Fibroblast of pulmonary artery (primary cell): Measurements from ENCODE around the gene DUSP22.
A peak's percentile ranks its signal among the peaks of the same experiment; 100 is the strongest.
"Not testable (repeated sequence)": the region's sequence is repeated elsewhere in the genome, so short reads cannot be mapped to it uniquely, and the experiment has no call there.

Experiments used
- DNase-seq: peaks from one replicate; pipeline ENCODE4 v3.0.0-alpha.2; 2010; ENCODE audit warnings: low read depth
- H3K4me3 ChIP-seq: replicated peaks from 2 replicates; pipeline ENCODE4 v1.5.1; 2011; ENCODE audit warnings: low read depth, mild to moderate bottlenecking, control low read depth, low read length, moderate library complexity
- TF ChIP-seq, protein P1 (sequence below): IDR thresholded peaks from 2 replicates; pipeline ENCODE4 v1.5.1; 2011; ENCODE audit warnings: mild to moderate bottlenecking, control low read depth, low read length, inconsistent platforms; ENCODE audit errors: missing control alignments

DUSP22 gene, protein sequence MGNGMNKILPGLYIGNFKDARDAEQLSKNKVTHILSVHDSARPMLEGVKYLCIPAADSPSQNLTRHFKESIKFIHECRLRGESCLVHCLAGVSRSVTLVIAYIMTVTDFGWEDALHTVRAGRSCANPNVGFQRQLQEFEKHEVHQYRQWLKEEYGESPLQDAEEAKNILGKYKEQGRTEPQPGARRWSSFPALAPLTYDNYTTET

DNA sequence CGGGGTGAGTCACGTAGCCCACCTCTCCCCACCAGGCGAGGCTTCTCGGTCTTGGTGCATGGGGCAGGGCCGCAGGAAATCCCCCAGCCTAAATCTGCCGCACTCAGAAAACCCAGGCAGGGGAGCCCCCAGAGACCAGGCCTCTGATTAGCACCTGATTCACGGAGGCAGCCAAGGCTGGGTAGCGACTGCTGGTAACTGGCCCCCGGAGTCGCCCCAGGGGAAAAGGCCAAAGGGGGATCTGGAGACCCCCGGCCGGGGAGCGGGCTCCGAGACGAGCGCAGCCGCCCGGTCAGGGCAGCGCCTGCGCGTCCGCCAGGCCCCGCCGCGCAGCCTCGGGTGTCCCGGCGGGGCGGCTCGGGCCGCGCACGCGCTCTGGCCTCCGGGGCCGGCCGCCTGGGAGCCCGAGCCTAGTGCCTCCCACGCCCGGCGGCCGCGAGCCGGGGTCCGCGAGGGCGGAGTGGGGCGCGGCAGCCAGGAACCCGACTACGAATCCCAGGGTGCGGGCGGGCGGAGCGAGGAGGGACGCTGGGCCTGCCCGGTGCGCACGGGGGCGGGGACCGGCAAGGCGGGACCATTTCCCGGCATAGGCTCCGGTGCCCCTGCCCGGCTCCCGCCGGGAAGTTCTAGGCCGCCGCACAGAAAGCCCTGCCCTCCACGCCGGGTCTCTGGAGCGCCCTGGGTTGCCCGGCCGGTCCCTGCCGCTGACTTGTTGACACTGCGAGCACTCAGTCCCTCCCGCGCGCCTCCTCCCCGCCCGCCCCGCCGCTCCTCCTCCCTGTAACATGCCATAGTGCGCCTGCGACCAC lies at the start of gene DUSP22:
Gene DUSP22, plus strand, starts transcription at position 791 of the 809 bp plus-strand sequence. CDS start 53 bp downstream, outside the sequence.
- peak within 1 kb of the TSS; percentile 67 for H3K4me3 ChIP-seq
- TF ChIP-seq, protein P1, sequence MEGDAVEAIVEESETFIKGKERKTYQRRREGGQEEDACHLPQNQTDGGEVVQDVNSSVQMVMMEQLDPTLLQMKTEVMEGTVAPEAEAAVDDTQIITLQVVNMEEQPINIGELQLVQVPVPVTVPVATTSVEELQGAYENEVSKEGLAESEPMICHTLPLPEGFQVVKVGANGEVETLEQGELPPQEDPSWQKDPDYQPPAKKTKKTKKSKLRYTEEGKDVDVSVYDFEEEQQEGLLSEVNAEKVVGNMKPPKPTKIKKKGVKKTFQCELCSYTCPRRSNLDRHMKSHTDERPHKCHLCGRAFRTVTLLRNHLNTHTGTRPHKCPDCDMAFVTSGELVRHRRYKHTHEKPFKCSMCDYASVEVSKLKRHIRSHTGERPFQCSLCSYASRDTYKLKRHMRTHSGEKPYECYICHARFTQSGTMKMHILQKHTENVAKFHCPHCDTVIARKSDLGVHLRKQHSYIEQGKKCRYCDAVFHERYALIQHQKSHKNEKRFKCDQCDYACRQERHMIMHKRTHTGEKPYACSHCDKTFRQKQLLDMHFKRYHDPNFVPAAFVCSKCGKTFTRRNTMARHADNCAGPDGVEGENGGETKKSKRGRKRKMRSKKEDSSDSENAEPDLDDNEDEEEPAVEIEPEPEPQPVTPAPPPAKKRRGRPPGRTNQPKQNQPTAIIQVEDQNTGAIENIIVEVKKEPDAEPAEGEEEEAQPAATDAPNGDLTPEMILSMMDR: no peak
- peak; percentile 87 for DNase-seq

DNA sequence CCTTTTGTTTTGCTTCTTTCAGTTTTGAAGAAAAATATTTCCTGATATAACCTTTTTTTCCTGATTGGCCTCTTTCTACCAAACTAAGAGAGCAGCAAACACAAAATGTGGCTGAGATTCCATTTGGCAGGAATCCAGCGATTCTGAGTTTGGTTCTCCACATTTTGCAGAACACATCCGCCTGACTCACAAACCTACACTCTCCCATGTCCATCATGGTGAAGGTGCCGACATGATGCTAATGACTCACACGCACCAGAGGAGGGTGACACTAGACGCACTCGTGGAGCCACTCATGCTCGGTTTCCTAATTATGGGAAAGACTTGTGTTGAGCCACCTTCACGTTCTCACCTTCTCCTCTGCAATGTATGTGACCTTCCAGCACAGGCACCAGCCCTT lies 45.9 kb upstream of the DUSP22 start:
- peak; percentile 22 for DNase-seq
- TF ChIP-seq, protein P1: no peak
- H3K4me3 ChIP-seq: no peak overlapping the region

DNA sequence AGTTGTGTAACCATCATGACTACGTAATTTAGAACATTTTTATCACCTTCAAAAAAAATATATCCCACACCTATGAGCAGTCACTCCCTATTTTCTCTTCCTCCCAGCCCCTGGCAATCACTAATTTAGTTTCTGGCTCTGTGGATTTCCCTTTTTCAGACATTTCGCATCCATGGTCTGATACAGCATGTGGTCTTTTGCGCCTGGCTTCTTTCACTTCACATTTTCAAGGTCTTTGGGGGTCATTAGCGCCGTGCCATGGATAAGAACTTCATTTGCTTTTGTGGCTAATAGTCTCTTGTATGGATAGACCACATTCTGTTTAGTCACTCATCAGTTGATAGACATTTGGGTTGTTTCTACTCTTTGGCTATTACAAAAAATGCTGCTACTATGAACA lies 44.9 kb upstream of the DUSP22 start:
- no peak overlapping the region for H3K4me3 ChIP-seq
- TF ChIP-seq, protein P1: no peak
- DNase-seq: no peak

DNA sequence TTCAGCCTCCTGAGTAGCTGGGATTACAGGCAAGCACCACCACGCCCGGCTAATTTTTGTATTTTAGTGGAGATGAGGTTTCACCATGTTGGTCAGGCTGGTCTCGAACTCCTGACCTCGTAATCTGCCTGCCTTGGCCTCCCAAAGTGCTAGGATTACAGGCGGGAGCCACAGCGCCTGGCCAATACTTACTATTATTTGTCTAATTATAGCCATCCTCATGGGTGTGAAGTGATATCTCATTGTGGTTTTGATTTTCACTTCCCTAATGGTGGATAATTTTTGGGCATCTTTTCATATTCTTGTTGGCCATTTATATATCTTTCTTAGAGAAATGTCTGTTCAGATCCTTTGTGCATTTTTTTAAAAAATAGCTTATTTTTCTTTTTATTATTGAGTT lies 44.2 kb upstream of the DUSP22 start:
- H3K4me3 ChIP-seq, DNase-seq: not testable (repeated sequence)

DNA sequence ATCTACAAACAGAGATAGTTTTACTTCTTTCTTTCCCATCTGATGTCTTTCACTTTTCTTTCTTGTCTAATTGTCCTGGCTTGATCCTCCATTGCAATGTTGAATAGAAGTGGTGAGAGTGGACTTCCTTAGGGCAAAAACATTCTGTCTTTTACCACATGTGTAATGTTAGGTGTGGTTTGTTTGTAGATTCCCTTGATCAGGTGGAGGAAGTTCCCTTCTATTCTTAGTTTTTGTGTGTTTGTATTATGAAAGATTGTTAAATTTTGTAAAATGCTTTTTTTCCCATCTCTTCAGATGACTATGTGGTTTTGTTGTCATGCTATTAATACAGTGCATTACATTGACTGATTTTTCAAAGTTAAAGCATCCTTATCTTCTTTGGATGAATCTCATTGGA lies 41.6 kb upstream of the DUSP22 start:
- TF ChIP-seq, protein P1: no peak
- H3K4me3 ChIP-seq: no peak overlapping the region
- DNase-seq: no peak

DNA sequence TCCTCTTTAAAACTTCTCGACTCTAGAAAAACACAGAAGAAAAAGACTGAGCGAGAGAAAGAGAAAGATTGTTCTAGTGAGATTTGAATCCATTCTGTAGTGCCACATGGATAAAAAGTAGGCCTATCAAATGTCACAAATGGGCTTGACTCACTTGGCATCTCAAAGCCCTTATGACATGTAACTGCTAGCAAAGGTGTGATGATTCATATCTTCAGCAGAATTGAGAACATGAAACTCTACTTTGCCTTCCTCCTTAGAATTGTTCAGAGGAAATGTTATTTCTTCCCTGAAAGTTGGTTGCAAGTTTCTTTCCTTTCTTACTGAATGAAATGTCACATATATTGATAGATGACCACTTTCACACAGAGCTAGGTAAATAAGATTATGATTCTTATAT lies 40.4 kb upstream of the DUSP22 start:
- H3K4me3 ChIP-seq: no peak overlapping the region
- TF ChIP-seq, protein P1: no peak
- DNase-seq: no peak

DNA sequence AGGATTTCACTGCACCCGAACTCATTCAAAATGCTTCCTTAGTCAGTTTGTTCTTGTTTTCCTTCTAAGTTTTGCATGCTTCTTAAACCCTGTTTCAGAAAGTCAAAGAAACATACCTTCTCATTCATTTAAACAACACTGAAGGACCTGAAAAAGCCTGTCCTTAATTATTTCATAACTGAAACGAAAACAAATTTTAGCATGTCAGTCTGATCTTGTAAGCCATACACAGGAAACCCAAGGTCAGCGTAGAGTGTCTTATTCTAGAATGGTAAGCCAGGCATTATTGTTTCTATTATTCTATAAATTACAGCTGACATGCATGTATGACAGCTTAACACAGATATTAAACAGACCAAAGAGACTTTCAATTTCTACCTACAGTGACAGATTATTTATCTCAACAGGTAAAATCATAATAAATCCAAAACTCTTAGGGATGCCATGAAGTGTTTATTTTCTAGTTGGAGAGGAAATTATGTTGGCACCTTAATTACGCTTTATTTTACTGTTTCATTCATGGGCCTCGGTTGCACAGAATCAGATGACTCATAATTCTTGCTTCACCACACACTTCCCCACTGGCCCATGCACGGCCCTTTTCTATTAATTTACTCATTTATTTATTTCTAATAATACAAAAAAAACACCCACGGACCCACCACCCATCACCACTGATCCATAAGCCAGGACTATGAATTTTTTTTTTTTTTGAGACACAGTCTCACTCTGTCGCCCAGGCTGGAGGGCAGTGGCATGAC lies 39.3 kb upstream of the DUSP22 start:
- TF ChIP-seq, protein P1: no peak
- no peak for DNase-seq
- H3K4me3 ChIP-seq: no peak overlapping the region
